Right renal cortex interstitium (tissue), 3 donors: ENCODE results near the gene RAD23B. TPM values are rescaled to one million over a fixed set of nuclear protein-coding genes. Genes with fewer than 3 reads are reported as not detected.

Source experiments
- DNase-seq, 3 donors: peaks; one replicate each; pipeline ENCODE4 v3.0.0-alpha.2; 2013; ENCODE audit warnings: low read depth in 3 of 3, low spot score in 2 of 3
- polyA plus RNA-seq, 3 donors: library from polyadenylated mRNA; unstranded; fragments of 120-200 nt; gene quantifications; one replicate each; pipeline ENCODE4 v1.2.1, GENCODE V29; 2013; ENCODE audit not compliant: insufficient read length in 3 of 3

Gene RAD23B
- polyA plus RNA-seq, 3 donors: 143 to 164 (median 148) TPM

DNA sequence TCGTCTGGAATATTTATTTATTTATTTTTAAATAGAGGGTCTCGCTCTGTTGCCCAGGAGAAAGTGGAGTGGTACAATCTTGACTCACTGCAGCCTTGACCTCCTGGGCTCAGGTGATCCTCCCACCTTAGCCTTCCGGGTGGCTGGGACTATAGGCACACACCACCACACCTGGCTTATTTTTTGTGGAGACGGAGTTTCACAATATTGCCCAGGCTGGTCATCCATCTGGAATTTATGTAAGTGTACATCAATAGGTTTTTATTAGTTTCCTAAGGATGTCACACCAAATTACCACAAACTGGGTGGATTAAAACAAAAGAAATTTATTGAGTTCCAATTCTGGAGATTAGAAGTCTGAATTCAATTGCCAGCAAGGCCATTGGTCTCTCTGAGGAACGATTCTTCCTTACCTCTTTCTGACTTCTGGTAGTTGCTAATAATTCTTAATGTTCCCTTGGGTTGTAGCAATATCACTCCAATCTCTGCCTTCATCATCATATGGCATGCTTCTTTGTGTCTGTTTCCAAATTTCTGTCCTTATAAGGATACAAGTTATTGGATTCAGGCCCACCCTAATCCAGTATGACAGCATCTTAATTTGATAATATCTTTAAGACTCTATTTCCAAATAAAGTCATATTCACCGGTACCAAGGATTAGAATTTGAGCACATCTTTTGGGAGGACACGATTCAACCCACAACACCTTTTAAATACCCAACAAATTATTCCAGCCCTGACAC, 16.3 kb upstream of the RAD23B start:
- no peak for DNase-seq

DNA sequence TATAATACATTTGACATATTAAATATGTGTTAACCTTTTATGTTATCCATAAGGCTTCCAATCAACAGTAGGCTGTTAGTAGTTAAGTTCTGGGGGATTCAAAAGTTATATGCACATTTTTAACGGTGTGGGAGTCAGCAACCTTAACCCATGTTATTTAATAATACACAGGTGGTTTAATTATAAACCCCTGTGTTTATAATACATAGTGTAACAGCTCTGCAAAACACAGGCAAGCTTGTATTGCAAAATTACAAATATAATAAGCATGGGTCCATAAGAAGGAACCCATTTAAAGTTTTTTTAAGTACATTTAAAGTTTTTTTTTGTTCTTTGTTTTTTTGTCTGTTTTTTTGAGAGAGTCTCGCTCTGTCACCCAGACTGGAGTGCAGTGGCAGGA, 14.5 kb upstream of the RAD23B start:
- no peak for DNase-seq

DNA sequence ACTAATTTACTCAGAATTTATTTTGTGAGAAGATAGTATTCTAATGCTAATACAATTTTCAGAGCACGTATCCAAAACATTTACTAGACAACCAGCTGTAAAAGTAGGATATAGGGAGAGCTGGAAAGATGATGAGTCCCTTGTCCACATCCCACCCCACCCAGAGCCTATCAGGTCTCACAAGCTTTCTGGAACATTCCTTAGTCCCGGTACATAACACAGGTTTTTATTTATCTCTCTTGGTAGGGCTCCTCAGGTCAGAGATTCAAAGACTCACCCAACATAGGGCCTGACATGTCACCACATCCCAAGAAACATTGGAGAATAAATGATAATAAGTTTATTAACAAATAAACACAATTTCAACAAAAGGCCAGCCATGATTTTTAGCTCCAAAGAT, 13.8 kb upstream of the RAD23B start:
- DNase-seq: no peak

DNA sequence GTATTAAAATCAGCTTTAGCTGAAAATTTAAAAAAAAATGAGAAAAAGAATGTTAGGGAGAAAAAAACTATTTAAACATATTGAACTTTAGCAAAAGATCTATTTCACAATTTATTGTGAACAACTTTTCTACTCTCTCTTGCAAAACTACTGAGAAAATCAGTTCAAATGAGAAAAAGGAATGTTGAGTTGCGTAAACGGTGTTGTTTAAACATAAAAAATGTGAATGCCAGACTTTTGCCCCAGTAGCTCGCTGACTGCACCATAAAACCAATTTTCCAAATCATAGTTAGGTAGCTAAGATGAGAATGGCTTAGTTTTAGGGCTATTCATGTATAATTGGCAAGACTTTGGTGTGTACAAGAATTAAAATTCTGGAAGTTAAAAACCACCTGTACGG, 13.4 kb upstream of the RAD23B start:
- no peak for DNase-seq

DNA sequence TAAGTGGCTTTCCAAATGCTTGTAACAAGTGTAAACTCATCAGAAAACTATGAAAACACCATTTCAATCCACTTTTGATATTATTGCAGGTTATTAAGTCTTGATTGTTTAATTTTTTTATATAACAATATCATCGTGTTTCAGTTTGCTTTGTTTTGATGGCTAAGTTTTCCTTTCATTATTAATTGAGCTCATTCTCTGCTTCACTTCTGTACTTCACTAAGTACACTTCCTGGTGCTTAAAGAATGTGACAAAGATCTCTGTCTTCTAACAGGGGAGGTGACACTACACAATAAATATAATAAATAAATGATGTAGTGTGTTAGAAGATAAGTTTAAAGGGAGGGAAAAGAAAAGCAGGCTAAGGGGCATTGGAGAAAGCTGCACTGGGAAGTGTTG, 13.0 kb upstream of the RAD23B start:
- DNase-seq: no peak

DNA sequence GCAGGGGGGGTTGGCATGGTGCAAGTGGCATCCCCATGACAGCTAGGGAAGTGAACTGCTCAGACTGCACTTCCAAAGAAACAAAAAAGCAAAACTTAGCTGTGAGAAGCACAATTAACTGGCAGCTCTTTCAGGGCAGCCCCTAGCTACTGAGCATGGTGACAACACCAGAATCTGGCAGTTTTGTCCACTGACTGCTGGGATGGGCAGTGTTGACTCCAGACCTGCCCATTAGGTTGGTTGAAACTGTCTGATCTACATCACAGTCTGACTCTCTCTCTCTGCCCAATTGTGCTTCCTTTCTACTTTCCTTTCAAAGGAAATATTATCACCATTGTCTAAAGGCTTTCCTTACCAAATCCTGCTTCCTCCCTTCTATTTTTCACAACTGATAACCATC, 12.5 kb upstream of the RAD23B start:
- DNase-seq: no peak

DNA sequence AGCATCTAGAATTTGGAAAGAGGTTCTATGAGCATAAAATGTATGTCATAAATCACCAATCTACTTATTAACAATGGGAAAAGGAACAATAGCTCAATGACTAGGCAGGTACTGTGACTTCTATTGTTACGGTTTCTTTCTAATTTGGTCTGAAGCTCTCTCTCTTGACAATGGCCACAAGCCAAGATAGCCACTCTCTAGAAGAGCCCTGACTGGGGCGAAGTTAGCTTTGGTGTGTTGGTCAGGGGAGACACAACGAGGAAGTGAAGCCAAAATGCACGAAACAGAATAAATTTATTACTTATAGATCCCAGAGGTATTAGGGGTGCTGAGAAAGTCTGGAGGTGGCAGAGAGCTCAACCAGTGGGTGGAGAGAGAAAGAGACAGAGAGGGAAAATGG, 9.4 kb upstream of the RAD23B start:
- no peak for DNase-seq

DNA sequence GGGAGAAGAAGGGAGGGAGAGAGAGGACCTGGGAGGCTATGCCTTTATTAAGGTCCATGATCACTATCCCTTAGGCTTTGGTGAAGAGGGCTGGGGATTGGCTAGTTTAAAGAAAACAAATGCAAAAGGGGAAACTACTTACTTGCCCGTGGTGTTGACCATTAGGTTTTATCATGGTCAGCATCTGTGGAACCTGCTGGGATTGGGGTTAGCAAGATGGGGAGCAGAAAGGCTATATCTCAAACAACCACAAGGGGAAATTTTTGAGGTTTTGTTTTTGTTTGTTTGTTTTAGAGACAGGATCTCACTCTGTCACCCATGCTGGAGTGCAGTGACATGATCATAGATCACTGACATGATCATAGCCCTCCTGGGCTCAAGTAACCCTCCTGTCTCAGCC, 9.0 kb upstream of the RAD23B start:
- DNase-seq: no peak

DNA sequence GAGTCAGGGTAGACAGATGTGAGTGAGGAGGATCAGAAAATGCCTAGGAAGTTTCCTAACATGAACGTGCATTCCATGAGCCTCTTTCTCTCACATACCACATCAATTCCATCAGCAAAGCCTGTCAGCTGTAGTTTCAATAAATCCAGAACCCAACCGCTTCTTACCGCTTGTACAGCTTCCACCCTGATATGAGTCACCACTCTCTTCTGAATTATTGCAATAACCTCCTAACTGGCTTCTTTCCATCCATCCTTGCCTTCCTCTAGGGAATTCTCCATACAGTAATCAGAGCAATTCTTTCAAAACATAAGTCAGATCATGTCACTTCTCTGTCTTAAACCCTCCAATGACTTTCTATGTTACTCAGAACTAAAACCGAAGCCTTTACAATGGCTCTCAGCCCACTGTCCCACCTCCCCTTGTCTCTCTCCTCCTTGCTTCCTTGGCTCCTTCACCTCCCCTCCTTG, 8.1 kb upstream of the RAD23B start:
- no peak for DNase-seq

DNA sequence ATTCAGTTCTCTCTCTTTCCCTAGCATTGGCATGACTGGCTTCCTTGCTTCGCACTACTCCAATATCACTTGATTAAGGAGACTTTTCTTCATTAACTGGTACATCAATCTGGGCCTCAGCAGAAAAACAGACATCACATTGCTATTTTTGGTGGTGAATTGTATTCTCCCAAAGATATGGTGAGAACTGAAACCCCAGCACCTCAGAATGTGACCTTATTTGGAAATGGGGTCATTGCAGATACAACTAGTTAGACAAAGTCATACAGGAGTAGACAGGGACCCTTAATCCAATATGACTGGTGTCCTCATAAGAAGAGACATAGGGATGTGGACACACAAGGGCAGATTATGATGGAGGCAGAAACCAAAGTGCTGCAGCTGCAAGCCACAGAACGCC, 7.5 kb upstream of the RAD23B start:
- no peak for DNase-seq

DNA sequence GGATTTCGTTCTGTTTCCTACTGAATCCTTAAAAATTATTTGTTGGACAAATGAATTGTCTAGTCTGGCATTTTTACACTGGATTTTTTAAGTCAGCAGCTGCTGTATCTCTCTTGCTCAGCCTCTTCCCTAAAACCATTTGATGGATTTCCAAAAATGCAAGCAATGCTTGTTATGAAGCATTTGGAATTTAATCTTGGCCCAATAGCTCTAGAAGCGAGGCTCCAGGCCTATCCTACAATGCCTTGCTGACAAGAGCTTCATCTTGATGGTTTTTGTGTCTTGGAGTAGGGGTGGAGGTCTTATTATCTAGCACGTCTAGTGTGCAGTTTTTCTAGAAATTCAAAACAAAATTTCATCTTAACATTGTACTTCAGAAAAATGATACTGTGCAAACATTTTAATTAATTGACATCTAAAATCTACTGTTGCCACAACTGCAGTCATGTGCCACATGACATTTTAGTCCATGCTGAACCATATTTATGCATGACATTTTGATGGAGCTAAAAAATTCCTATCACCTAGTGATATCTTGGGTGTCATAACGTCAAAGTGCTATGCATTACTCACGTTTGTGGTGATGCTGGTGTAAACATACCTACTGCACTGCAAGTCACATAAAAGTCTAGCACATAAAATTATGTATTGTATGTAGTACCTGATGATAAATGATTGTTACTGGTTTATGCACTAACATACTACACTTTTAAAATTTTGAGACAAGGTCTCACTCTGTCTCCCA, 5.9 kb upstream of the RAD23B start:
- no peak for DNase-seq

DNA sequence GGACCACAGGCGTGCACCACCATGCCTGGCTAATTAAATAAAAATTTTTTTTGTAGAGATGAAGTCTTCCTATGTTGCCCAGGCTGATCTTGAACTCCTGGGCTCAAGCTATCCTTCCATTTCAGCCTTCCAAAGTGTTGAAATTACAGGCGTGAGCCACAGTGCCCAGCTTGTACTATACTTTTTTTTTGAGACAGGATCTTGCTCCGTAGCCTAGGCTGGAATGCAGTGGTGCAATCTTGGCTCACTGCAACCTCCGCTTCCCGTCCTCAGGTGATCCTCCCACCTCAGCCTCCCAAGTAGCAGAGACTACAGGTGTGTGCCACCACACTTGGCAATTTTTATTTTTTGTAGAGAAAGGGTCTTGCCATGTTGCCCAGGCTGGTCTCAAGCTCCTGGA, 5.3 kb upstream of the RAD23B start:
- no peak for DNase-seq

DNA sequence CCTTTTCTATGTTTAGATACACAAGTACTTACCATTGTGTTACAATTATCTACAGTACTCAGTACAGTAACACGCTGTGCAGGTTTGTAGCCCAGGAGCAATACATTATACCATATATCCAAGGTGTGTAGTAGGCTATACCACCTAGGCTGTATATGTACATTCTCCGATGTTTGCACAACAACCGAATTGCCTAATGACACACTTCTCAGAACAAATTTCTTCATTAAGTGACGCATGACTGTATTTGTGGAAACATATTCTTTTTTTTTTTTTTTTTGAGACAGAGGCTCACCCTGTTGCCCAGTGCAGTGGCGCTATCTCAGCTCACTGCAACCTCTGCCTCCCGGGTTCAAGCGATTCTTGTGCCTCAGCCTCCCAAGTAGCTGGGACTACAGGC, 4.0 kb upstream of the RAD23B start:
- no peak for DNase-seq

DNA sequence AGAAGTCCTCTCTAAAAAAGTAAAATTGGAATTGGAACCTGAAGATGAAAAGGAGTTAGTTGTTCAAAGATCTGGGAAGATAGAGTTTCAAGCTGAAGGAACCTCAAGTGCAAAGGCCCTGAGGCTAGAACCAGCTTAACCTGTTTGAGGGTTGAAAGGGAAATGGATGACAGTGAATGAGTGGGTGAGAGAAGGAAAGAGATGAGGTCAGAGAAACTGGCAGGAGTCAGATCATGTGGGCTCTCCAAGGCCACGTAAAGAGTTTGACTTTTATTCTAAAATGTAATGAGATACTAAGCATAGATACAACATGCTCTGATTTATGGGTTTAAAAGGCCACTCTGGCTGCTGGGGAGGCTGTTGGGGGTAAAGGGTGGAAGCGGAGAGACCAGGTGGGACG, 2.5 kb upstream of the RAD23B start:
- no peak for DNase-seq

DNA sequence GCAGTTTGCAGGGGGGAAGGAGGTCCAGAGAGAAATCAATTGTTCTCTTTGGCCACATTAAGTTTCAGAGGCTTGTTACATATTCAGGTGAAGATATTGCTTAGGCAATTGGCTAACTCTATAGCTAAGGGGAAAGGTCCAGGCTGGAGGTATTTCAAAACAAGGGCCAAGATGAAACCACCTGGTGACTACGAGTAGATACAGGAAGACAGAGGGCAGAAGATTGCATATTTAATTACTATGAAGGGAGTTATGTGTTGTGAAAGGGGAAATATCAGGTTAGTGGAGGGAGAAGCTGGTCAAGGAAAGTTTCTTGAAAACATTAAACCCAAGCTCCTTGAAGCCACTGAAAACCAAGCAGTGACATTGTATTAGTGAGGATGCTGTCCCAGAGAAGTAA, 1.9 kb upstream of the RAD23B start:
- no peak for DNase-seq

DNA sequence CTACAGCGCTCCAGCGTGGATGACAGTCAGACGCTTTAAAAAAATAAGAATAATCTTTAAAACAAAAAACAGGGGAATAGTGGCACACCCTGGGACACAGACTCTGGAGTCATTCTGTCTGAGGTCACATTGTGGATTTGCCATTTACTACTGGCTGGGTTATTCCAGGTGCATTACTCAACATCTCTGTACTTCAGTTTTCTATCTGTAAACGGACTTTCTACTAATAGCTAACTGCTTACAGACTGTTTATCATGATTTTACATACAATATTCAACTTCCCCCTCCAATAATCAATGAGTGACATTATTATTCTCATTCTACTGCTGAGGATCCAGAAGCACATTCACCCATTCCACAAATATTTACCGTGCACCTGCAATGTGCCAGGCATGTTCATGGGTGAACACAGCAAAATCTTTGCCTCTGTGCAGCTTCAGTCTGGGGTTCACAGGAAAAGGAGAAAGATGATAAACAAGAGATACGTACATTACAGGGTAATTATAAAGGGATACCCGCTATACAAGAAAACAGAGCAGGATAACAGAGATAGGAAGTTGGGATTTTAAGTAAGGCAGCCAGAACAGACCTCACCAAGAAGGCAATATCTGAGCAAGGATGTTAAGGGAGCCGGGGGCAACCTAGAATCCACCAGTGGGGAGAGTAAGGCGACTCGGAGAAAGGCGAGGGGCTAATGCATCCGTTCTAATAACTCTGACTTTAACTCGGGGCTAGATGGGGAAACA, 984 bp upstream of the RAD23B start:
- no peak for DNase-seq

DNA sequence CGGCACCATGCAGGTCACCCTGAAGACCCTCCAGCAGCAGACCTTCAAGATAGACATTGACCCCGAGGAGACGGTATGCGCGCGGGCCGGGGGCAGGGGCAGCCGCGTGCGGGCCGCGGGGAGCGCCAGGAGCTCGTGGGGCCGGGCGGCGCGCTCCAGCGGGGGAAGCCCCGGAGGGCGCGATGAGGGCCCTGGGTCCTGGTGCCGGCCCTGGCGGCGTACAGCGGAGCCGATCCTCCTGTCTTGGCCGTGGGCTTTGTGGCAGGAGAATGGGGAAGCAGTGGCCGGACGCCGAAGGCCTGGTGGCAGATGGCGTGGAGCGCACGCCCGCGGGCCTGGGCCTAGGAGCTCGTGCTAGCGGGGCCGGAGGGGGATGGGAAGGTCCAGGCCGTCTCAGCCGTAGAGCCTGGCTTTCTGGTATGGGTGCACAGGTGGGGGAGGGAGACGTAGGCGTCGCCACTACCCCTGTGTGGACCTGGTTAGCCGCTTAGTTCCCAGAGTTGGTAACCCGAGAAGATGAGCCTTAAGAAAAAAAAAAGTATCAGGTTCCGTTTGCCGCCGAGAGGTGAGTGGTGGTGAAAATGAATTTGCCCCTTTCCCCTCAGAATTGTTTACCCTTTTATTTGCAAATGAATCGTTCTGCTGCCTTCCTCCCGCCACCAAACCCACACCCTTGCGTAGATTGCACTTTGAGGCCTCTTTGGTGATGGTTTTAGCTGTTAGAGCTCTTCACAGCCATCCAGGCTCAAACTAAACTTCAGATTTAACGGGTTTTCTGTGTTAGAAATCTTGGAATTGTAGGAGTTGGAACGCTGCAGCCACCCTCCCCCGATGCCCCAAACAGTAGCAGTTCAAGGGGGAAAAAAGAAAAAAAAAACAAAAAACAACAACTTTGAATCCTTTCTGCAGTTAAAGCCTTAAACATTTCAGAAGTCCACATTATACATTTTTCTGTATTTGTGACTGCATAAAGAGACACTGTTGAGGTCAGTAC, 841 bp downstream of the RAD23B start:
- DNase-seq: peak in 1 of 3 donors; percentile 65

DNA sequence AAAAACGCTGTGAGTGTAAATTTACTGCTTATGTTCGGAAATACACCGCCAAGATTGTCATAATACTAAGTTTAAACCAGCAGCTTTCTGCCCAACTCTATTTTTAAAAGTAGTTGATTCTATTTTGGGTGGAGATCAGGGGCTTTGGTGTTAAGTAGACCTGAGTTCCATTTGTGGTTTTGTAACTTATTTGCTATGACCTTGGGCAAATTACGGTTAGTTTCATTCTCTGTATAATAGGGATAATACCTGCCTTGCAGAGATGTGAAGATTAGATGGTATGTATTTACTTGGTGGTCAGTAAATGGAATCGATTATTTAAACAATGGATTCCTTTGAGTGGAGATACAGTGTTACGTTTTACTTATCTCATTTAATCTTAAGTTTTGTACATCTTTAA, 1.6 kb downstream of the RAD23B start:
- DNase-seq: no peak

DNA sequence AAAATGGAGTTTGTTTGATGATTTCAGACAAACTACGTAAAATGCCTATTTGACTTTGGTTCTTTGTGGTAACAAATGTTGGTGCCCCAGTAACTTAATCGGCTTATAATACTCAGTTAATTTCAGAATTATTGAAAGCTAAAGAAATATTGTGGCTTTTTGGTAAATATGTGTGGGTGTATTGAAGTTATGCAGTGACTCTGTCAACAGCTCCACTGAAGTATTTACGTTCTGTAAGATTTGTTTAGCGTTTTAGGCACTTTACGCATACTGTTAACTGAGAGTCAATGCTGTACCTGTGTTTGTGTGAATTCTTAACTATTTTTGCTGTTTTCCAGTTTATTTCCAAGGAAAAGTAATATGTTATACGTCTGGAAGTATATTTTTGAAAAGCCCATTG, 2.2 kb downstream of the RAD23B start:
- DNase-seq: no peak

DNA sequence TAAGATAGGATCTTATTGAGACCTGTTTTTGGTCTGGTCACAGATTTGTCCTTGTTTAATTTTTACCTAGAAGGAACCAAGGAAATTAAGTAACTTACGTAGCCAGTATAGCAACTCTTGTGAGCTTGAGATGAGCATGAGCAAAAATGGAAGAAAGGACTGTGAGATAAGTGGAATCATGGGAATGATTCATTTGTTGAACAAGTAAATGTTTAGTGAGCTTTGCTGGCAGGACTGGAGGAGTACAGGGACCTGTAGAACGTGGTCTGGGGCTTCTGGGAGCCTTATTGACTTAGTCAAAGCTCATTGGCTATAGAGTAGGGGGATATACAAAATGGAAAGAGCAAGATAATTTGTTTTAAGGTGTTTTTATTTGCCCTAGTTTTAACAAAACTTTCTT, 3.0 kb downstream of the RAD23B start:
- no peak for DNase-seq
